Mesodermal cell (in vitro differentiated cells): Measurements from ENCODE around the gene ZNF107.
"Not testable (repeated sequence)": the region's sequence is repeated elsewhere in the genome, so short reads cannot be mapped to it uniquely, and the experiment has no call there.

Experiments
- H3K27ac ChIP-seq: 2 replicates; pipeline ENCODE4 v1.7.0; 2013; ENCODE audit warnings: mild to moderate bottlenecking, low read depth, low read length, moderate library complexity; ENCODE audit not compliant: severe bottlenecking
- H3K36me3 ChIP-seq: 2 replicates; pipeline ENCODE4 v1.7.1; 2013; ENCODE audit warnings: mild to moderate bottlenecking, low read length, moderate library complexity; ENCODE audit not compliant: control insufficient read depth, insufficient read depth
- H3K4me1 ChIP-seq: one replicate; pipeline ENCODE4 v1.7.1; 2013; ENCODE audit warnings: mild to moderate bottlenecking, low read length; ENCODE audit not compliant: insufficient read depth, control insufficient read depth, poor library complexity, severe bottlenecking
- H3K4me3 ChIP-seq: 2 replicates; pipeline ENCODE4 v1.7.0; 2013; ENCODE audit warnings: low read length, control low read depth, mild to moderate bottlenecking; ENCODE audit not compliant: insufficient read depth, poor library complexity, severe bottlenecking; ENCODE audit errors: extremely low read depth
- H3K9me3 ChIP-seq: 2 replicates; pipeline ENCODE4 v1.7.1; 2013; ENCODE audit warnings: mild to moderate bottlenecking, low read length, moderate library complexity; ENCODE audit not compliant: control insufficient read depth
- WGBS, 2 experiments: methylation state at CpG; one replicate each; pipeline ENCODE4 v1.1.5; 2013; ENCODE audit warnings: missing lambda C conversion rate in 2 of 2; ENCODE audit not compliant: insufficient coverage in 2 of 2; 5-methylcytosine and 5-hydroxymethylcytosine counted together

Gene ZNF107

GRCh38 chr7:64733550-64734240, 67.8 kb downstream of the ZNF107 start:
- 75 to 86% methylated on average over 4 to 7 of the region's 8 CpGs for WGBS, 2 experiments

GRCh38 chr7:64736575-64736974, 70.6 kb downstream of the ZNF107 start:
- no peaks in the 10 kb centered on the region for H3K36me3 ChIP-seq
- H3K9me3 ChIP-seq = peaks cover 22% of the 10 kb centered on the region
- WGBS, 2 experiments = 90% methylated on average over 12 to 18 of the region's 20 CpGs
- no peaks in the 10 kb centered on the region for H3K4me1 ChIP-seq
- no peak overlapping the region for H3K27ac ChIP-seq
- no peak overlapping the region for H3K4me3 ChIP-seq

More at GRCh38 chr7:64733550-64734240, 67.8 kb downstream of the ZNF107 start:
- Histone ChIP-seq H3K4me3 (no peak overlapping the region), H3K9me3 (peaks cover 32% of the 10 kb centered on the region), H3K36me3 (no peaks in the 10 kb centered on the region), H3K4me1 (no peaks in the 10 kb centered on the region), H3K27ac (no peak overlapping the region)

GRCh38 chr7:64738403-64738802, 72.5 kb downstream of the ZNF107 start:
- H3K4me3 ChIP-seq, H3K36me3 ChIP-seq, H3K27ac ChIP-seq, H3K4me1 ChIP-seq: not testable (repeated sequence)
- H3K9me3 ChIP-seq = peaks cover 23% of the 10 kb centered on the region
- whole genome bisulfite sequencing, 2 experiments = no CpG with 5 or more reads among the region's 29 CpGs

- not testable (repeated sequence) for H3K27ac ChIP-seq, H3K4me1 ChIP-seq, H3K36me3 ChIP-seq, H3K4me3 ChIP-seq
- H3K9me3 ChIP-seq = peaks cover 25% of the 10 kb centered on the region
- WGBS, 2 experiments = 93% methylated on average over 16 to 25 of the region's 29 CpGs
These were observed 73.0 kb downstream of the ZNF107 start for GRCh38 chr7:64738953-64739352.

- WGBS, 2 experiments = 82 to 86% methylated on average over 2 to 3 of the region's 4 CpGs
- peaks cover 22% of the 10 kb centered on the region for H3K9me3 ChIP-seq
- no peaks in the 10 kb centered on the region for H3K4me1 ChIP-seq
- H3K27ac ChIP-seq = no peak overlapping the region
- H3K36me3 ChIP-seq = no peaks in the 10 kb centered on the region
- H3K4me3 ChIP-seq = no peak overlapping the region
These were observed 78.7 kb downstream of the ZNF107 start for GRCh38 chr7:64744680-64745079.

GRCh38 chr7:64747802-64748201, 81.9 kb downstream of the ZNF107 start:
- Histone ChIP-seq H3K36me3 (no peaks in the 10 kb centered on the region), H3K4me3 (no peak overlapping the region), H3K4me1 (no peaks in the 10 kb centered on the region), H3K27ac (no peak overlapping the region), H3K9me3 (peaks cover 21% of the 10 kb centered on the region)

GRCh38 chr7:64753032-64753431, 87.1 kb downstream of the ZNF107 start:
- H3K36me3 ChIP-seq = no peaks in the 10 kb centered on the region
- H3K9me3 ChIP-seq = peaks cover 22% of the 10 kb centered on the region
- WGBS, 2 experiments = 60 to 80% methylated on average over 1 of the region's 2 CpGs
- no peak overlapping the region for H3K4me3 ChIP-seq
- H3K27ac ChIP-seq = no peak overlapping the region
- H3K4me1 ChIP-seq = no peaks in the 10 kb centered on the region

GRCh38 chr7:64755865-64756264, 89.9 kb downstream of the ZNF107 start:
- H3K27ac ChIP-seq = no peak overlapping the region
- H3K9me3 ChIP-seq = peaks cover 13% of the 10 kb centered on the region
- WGBS, 2 experiments = 67 to 77% methylated on average over 1 to 3 of the region's 3 CpGs
- H3K4me1 ChIP-seq = no peaks in the 10 kb centered on the region
- H3K36me3 ChIP-seq = no peaks in the 10 kb centered on the region
- H3K4me3 ChIP-seq = no peak overlapping the region

- Histone ChIP-seq H3K4me3 (no peak overlapping the region), H3K36me3 (no peaks in the 10 kb centered on the region), H3K27ac (no peak overlapping the region), H3K9me3 (peaks cover 14% of the 10 kb centered on the region), H3K4me1 (no peaks in the 10 kb centered on the region)
- WGBS, 2 experiments = 63 to 68% methylated on average over 3 of the region's 3 CpGs
These were observed 92.2 kb downstream of the ZNF107 start for GRCh38 chr7:64758151-64758550.
